Measurements from ENCODE around the gene ZNF526. TPM values are rescaled to one million over a fixed set of nuclear protein-coding genes. Genes with fewer than 3 reads are reported as not detected.

Gene ZNF526
- total and polyA plus RNA-seq, 9 of the 15 experiments (the other 6 are each of a cell fraction or from before 2014, with no cell fraction given) = 1.3 to 17.9 (median 6.2) TPM

- no peak for DNase-seq (ENCODE audit: extremely low read depth in 1 of 4, low spot score in 3 of 4)
- H3K27ac ChIP-seq (ENCODE audit: extremely low read depth, low read depth, low read length) = no peak overlapping the region
- CTCF ChIA-PET (ENCODE audit: low intra/inter-chr PET ratio) = no interaction called here
- in situ Hi-C loops (cut with MboI) (no loop called here), intact Hi-C loops (cut with micrococcal nuclease) (no loop called here)
- no peak overlapping the region for H3K4me3 ChIP-seq
- H3K4me2 ChIP-seq (ENCODE audit: insufficient read depth, low read length) = no peak overlapping the region
- peaks cover 25% of the 10 kb centered on the region; the same call in 2 of the 3 replicates for H3K36me3 ChIP-seq (ENCODE audit: control insufficient read depth, insufficient read depth, low read length)
- H3K27me3 ChIP-seq (ENCODE audit: control insufficient read depth in 2 of 2, insufficient read depth in 2 of 2, low read length in 2 of 2) = peaks cover 0 to 10% of the 10 kb centered on the region in 2 experiments; a peak in 3 of 5 replicates
- no peak for ATAC-seq
- WGBS (ENCODE audit: insufficient coverage, low coverage, missing lambda C conversion rate) = 25% methylated on average over 3 of the region's 3 CpGs
- H3K9ac ChIP-seq (ENCODE audit: insufficient read depth in 1 of 2, low read depth in 2 of 2, low read length in 2 of 2) = no peak overlapping the region
- H3K79me2 ChIP-seq (ENCODE audit: control insufficient read depth, insufficient read depth, low read length) = peaks cover 7% of the 10 kb centered on the region
- peaks cover 10 to 22% of the 10 kb centered on the region in 2 experiments for H3K4me1 ChIP-seq (replicated peaks in 1 of 2; ENCODE audit: control insufficient read depth in 2 of 2, insufficient read depth in 2 of 2, low read length in 2 of 2)
- no peak for FAIRE-seq
- peaks cover 4% of the 10 kb centered on the region; the same call in 1 of the 2 replicates for H3K9me3 ChIP-seq (replicated peaks; ENCODE audit: control insufficient read depth, insufficient read depth, low read depth, low read length)
- no peak overlapping the region for H2AFZ ChIP-seq (ENCODE audit: low read depth, low read length)
- TF ChIP-seq STAT5B (CRISPR knock-in tag; IDR thresholded peaks at IDR 0.05) = no peak
- no peak for TF ChIP-seq GABPA (tag; conservative IDR thresholded peaks at IDR 0.05; ENCODE audit: low read depth)
- no peak for TF ChIP-seq CREBBP (IDR thresholded peaks at IDR 0.05; ENCODE audit: low read depth, low read length)
- no peak for TF ChIP-seq ELF1 (tag; IDR thresholded peaks at IDR 0.05)
- no TSS peak for BruUV-seq (replicated peaks)
- POLR2A ChIA-PET = no interaction called here
- H3K9me1 ChIP-seq (ENCODE audit: control insufficient read depth, insufficient read depth, low read length) = no peaks in the 10 kb centered on the region
- peaks cover 2% of the 10 kb centered on the region; the same call in 1 of the 2 replicates for H4K20me1 ChIP-seq (replicated peaks; ENCODE audit: control insufficient read depth, insufficient read depth, low read length)
Observed at GRCh38 chr19:42193706-42194105, 26.4 kb upstream of the ZNF526 start.

Measured in K562 (cell line).